ENCODE measurements around the gene IL2RG.
A peak's percentile ranks its signal among the peaks of the same experiment; 100 is the strongest.

Gene IL2RG

DNA sequence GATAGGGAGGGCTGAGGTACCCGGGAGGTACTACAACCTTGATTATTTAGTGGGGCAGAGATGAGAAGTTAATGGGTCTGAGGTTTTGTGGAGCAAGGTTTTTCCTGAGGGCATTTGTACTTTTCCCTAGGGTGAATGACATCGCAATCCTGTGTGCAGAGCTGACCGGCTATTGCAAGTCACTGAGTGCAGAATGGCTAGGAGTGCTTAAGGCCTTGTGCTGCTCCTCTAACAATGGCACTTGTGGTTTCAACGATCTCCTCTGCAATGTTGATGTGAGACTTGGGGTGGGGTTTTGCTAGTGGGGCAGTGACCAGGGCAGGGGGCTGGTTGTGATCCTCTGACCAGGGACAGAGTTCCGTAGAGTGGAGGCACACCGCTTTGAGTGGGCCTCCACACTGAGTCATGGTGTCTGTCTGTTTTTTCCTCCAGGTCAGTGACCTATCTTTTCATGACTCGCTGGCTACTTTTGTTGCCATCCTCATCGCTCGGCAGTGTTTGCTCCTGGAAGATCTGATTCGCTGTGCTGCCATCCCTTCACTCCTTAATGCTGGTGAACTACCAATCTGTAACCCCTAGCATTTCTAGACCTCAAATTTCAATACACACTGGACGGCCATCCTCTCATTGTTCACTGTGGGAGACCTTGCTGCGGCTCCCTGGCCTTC lies 16.9 kb upstream of the IL2RG start:
- TF ChIP-seq, protein P1, sequence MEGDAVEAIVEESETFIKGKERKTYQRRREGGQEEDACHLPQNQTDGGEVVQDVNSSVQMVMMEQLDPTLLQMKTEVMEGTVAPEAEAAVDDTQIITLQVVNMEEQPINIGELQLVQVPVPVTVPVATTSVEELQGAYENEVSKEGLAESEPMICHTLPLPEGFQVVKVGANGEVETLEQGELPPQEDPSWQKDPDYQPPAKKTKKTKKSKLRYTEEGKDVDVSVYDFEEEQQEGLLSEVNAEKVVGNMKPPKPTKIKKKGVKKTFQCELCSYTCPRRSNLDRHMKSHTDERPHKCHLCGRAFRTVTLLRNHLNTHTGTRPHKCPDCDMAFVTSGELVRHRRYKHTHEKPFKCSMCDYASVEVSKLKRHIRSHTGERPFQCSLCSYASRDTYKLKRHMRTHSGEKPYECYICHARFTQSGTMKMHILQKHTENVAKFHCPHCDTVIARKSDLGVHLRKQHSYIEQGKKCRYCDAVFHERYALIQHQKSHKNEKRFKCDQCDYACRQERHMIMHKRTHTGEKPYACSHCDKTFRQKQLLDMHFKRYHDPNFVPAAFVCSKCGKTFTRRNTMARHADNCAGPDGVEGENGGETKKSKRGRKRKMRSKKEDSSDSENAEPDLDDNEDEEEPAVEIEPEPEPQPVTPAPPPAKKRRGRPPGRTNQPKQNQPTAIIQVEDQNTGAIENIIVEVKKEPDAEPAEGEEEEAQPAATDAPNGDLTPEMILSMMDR (IDR thresholded peaks at IDR 0.05): no peak
- H3K4me2 ChIP-seq (ENCODE audit: low read length): no peak overlapping the region
- no peaks in the 10 kb centered on the region for H3K79me2 ChIP-seq
- H3K27me3 ChIP-seq (ENCODE audit: control insufficient read depth, insufficient read depth, low read length): no peaks in the 10 kb centered on the region
- no peaks in the 10 kb centered on the region for H3K4me1 ChIP-seq
- H3K27ac ChIP-seq: no peak overlapping the region
- no peaks in the 10 kb centered on the region for H3K9me3 ChIP-seq (ENCODE audit: control insufficient read depth, low read length)
- no peak overlapping the region for H3K4me3 ChIP-seq (ENCODE audit: low read depth, low read length)
- no peak overlapping the region for H2AFZ ChIP-seq
- H3K9ac ChIP-seq: no peak overlapping the region
- H3K36me3 ChIP-seq (ENCODE audit: control insufficient read depth, insufficient read depth, low read length): no peaks in the 10 kb centered on the region

GRCh38 chrX:71118985-71119535 lies 7.7 kb upstream of the IL2RG start:
- Histone ChIP-seq H3K4me2 (ENCODE audit: low read length) (peak overlapping the region; percentile 66), H3K9ac (peak overlapping the region; percentile 95), H3K4me3 (ENCODE audit: low read depth, low read length) (peak overlapping the region; percentile 76), H3K9me3 (ENCODE audit: control insufficient read depth, low read length) (no peaks in the 10 kb centered on the region), H3K27me3 (ENCODE audit: control insufficient read depth, insufficient read depth, low read length) (no peaks in the 10 kb centered on the region), H2AFZ (peak overlapping the region; percentile 91), H3K79me2 (no peaks in the 10 kb centered on the region), H3K36me3 (ENCODE audit: control insufficient read depth, insufficient read depth, low read length) (no peaks in the 10 kb centered on the region), H3K4me1 (no peaks in the 10 kb centered on the region), H3K27ac (peak overlapping the region; percentile 80)
- TF ChIP-seq, protein P1 (IDR thresholded peaks at IDR 0.05): no peak

DNA sequence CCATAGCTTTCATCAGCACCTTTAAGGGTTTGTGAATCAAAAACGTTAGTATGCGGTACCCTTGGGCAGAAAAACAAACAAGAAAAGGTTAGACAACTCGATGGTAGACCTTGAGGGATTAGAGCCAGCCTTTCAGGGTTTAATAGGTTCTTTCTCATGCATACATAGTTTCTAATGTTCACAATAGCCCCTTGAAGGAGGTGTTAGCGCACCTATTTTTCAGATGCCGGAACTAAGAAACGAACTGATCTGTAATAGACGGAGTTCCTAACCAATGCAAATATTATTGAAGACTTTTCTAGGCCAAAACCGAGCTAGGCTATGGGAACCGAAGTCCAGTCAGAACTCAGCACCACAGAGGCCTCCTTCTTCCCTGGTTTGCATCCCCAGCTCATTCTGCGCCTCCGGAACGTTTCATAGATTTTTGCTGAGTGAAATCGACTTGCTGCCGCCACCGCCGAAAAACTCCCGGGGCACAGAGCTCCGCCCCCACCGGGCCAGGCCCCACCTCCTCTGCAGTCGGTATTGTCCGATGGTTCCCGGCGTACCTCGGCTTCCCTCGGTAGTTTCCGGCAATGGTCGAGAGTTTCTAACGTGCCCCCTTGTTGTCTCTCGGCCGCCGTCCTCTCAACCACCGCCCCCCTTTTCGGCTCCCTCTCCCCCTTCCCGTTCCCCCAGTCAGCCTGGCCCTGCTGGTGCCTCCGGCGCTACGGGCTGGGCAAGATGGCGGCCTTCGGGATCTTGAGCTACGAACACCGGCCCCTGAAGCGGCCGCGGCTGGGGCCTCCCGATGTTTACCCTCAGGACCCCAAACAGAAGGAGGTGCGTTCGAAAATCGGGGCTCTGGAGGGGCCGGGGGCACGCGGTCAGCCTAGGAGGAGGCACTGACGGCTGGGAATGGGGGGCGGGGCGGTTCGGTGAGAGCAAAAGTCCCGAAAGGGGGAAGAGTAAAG lies 6.9 kb upstream of the IL2RG start, which contains the start of gene MED12:
TSS of gene MED12 (plus strand) at position 565 of the 953 bp plus-strand sequence. CDS start at position 724, 159 bp downstream.
- Histone ChIP-seq H3K27ac (peak within 1 kb of the TSS; percentile 80), H3K9ac (peak within 1 kb of the TSS; percentile 95), H3K4me3 (ENCODE audit: low read depth, low read length) (peak within 1 kb of the TSS; percentile 76), H3K27me3 (ENCODE audit: control insufficient read depth, insufficient read depth, low read length) (no peaks in the 10 kb centered on the region), H3K9me3 (ENCODE audit: control insufficient read depth, low read length) (no peaks in the 10 kb centered on the region), H2AFZ (peak within 1 kb of the TSS; percentile 91), H3K36me3 (ENCODE audit: control insufficient read depth, insufficient read depth, low read length) (no peaks in the 10 kb centered on the region), H3K79me2 (no peaks in the 10 kb centered on the region), H3K4me1 (no peaks in the 10 kb centered on the region), H3K4me2 (ENCODE audit: low read length) (peak within 1 kb of the TSS; percentile 66)
- TF ChIP-seq, protein P1 (IDR thresholded peaks at IDR 0.05): no peak

DNA sequence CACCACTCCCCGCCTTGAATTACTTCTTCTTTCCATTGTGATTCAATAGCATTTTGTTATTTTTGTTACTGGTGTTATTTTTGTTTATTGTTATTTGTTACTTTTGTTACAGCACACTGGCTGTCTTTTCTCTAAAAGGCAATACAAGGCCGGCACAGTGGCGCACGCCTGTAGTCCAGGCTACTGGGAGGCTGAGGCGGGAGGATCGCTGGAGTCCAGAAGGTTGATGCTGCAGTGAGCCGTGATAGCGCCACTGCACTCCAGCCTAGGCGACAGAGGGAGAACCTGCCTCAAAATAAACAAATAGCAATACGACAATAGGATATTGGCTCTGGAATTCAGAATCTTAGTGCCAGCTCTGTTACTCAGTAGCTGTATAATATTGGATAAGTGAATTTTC lies 6.0 kb upstream of the IL2RG start:
- Histone ChIP-seq H3K9ac (no peak overlapping the region), H3K9me3 (ENCODE audit: control insufficient read depth, low read length) (no peaks in the 10 kb centered on the region), H3K4me2 (ENCODE audit: low read length) (no peak overlapping the region), H3K27ac (no peak overlapping the region), H3K27me3 (ENCODE audit: control insufficient read depth, insufficient read depth, low read length) (no peaks in the 10 kb centered on the region), H3K4me3 (ENCODE audit: low read depth, low read length) (no peak overlapping the region), H3K4me1 (no peaks in the 10 kb centered on the region), H3K36me3 (ENCODE audit: control insufficient read depth, insufficient read depth, low read length) (no peaks in the 10 kb centered on the region), H3K79me2 (no peaks in the 10 kb centered on the region), H2AFZ (no peak overlapping the region)
- TF ChIP-seq, protein P1 (IDR thresholded peaks at IDR 0.05): no peak

All from parathyroid adenoma (tissue), 2 donors.